GM18520 (cell line): Measurements from ENCODE around the gene C10orf90.

Experiments used
- ATAC-seq: cut with Tn5 transposase; IDR thresholded peaks from one replicate; pipeline ENCODE4 v1.9.1; 2021; ENCODE audit not compliant: unreplicated experiment

Gene C10orf90

GRCh38 chr10:126588024-126588423 lies 82.5 kb downstream of the C10orf90 start:
- no peak for ATAC-seq

- no peak for ATAC-seq
These were observed 83.6 kb downstream of the C10orf90 start for GRCh38 chr10:126586878-126587277.

- ATAC-seq = no peak
These were observed 84.4 kb downstream of the C10orf90 start for GRCh38 chr10:126586128-126586527.

GRCh38 chr10:126585249-126586017 lies 85.1 kb downstream of the C10orf90 start:
- ATAC-seq = no peak

GRCh38 chr10:126584836-126585235 lies 85.7 kb downstream of the C10orf90 start:
- no peak for ATAC-seq

GRCh38 chr10:126583552-126584200 lies 86.8 kb downstream of the C10orf90 start:
- ATAC-seq = no peak

- ATAC-seq = no peak
These were observed 88.8 kb downstream of the C10orf90 start for GRCh38 chr10:126581648-126582046.

- no peak for ATAC-seq
These were observed 89.4 kb downstream of the C10orf90 start for GRCh38 chr10:126580873-126581647.

GRCh38 chr10:126576336-126576735 lies 94.2 kb downstream of the C10orf90 start:
- ATAC-seq = no peak

- no peak for ATAC-seq
These were observed 99.6 kb downstream of the C10orf90 start for GRCh38 chr10:126570621-126571602.

- no peak for ATAC-seq
These were observed 100.3 kb downstream of the C10orf90 start for GRCh38 chr10:126570245-126570570.

GRCh38 chr10:126569513-126570244 lies 100.8 kb downstream of the C10orf90 start:
- no peak for ATAC-seq

- no peak for ATAC-seq
These were observed 101.6 kb downstream of the C10orf90 start for GRCh38 chr10:126568809-126569385.

GRCh38 chr10:126565871-126566270 lies 104.6 kb downstream of the C10orf90 start:
- no peak for ATAC-seq

GRCh38 chr10:126565441-126565840 lies 105.1 kb downstream of the C10orf90 start:
- no peak for ATAC-seq

GRCh38 chr10:126564326-126564888 lies 106.1 kb downstream of the C10orf90 start:
- ATAC-seq = no peak

GRCh38 chr10:126563361-126563760 lies 107.1 kb downstream of the C10orf90 start:
- no peak for ATAC-seq

GRCh38 chr10:126561921-126562680 lies 108.4 kb downstream of the C10orf90 start:
- ATAC-seq = no peak
